WTC11 (cell line): ENCODE results near the gene MVD.

ENCODE experiments used
- ATF1 ChIP-seq: sonication (generic); formaldehyde crosslinking; IDR thresholded peaks from 2 replicates; pipeline ENCODE4 v1.8.1; 2023; ENCODE audit warnings: mild to moderate bottlenecking, moderate library complexity, missing genetic modification reagents
- ATF3 ChIP-seq: sonication (generic); formaldehyde crosslinking; conservative IDR thresholded peaks from 2 replicates; pipeline ENCODE4 v1.8.1; 2022; ENCODE audit warnings: mild to moderate bottlenecking, missing genetic modification reagents
- CTCF ChIP-seq: fragments of 200-600 bp; IDR thresholded peaks from 2 replicates; pipeline ENCODE4 v1.8.0; 2022; ENCODE audit warnings: antibody characterized with exemption
- ELF4 ChIP-seq: sonication (generic); formaldehyde crosslinking; IDR thresholded peaks from 2 replicates; pipeline ENCODE4 v1.8.1; 2022; ENCODE audit warnings: low read depth, mild to moderate bottlenecking, moderate library complexity, missing genetic modification reagents
- NFATC4 ChIP-seq: fragments of 250-450 bp; sonication (Bioruptor Pico); IDR thresholded peaks from 2 replicates; pipeline ENCODE4 v1.9.0; 2021; ENCODE audit warnings: mild to moderate bottlenecking
- SMAD3 ChIP-seq: sonication (generic); formaldehyde crosslinking; IDR thresholded peaks from 2 replicates; pipeline ENCODE4 v1.8.0; 2022; ENCODE audit warnings: missing genetic modification reagents, mild to moderate bottlenecking, borderline replicate concordance
- TF ChIP-seq, protein P1 (sequence below): fragments of 250-450 bp; sonication (Bioruptor Pico); IDR thresholded peaks from 2 replicates; pipeline ENCODE4 v1.9.0; 2021; ENCODE audit warnings: mild to moderate bottlenecking, borderline replicate concordance

GRCh38 chr16:88640498-88641247 lies 22.2 kb downstream of the MVD start:
- TF ChIP-seq CTCF (no peak), ELF4 (CRISPR knock-in tag) (no peak), ATF3 (CRISPR knock-in tag) (no peak), SMAD3 (CRISPR knock-in tag) (no peak), NFATC4 (CRISPR knock-in tag) (no peak), ATF1 (CRISPR knock-in tag) (no peak)
- TF ChIP-seq, protein P1, sequence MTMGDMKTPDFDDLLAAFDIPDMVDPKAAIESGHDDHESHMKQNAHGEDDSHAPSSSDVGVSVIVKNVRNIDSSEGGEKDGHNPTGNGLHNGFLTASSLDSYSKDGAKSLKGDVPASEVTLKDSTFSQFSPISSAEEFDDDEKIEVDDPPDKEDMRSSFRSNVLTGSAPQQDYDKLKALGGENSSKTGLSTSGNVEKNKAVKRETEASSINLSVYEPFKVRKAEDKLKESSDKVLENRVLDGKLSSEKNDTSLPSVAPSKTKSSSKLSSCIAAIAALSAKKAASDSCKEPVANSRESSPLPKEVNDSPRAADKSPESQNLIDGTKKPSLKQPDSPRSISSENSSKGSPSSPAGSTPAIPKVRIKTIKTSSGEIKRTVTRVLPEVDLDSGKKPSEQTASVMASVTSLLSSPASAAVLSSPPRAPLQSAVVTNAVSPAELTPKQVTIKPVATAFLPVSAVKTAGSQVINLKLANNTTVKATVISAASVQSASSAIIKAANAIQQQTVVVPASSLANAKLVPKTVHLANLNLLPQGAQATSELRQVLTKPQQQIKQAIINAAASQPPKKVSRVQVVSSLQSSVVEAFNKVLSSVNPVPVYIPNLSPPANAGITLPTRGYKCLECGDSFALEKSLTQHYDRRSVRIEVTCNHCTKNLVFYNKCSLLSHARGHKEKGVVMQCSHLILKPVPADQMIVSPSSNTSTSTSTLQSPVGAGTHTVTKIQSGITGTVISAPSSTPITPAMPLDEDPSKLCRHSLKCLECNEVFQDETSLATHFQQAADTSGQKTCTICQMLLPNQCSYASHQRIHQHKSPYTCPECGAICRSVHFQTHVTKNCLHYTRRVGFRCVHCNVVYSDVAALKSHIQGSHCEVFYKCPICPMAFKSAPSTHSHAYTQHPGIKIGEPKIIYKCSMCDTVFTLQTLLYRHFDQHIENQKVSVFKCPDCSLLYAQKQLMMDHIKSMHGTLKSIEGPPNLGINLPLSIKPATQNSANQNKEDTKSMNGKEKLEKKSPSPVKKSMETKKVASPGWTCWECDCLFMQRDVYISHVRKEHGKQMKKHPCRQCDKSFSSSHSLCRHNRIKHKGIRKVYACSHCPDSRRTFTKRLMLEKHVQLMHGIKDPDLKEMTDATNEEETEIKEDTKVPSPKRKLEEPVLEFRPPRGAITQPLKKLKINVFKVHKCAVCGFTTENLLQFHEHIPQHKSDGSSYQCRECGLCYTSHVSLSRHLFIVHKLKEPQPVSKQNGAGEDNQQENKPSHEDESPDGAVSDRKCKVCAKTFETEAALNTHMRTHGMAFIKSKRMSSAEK (CRISPR knock-in tag) = no peak
